PC-9 (cell line): ENCODE data around the gene NINL. TPM values are rescaled to one million over a fixed set of nuclear protein-coding genes. Genes with fewer than 3 reads are reported as not detected.

ENCODE experiments used
- BruUV-seq: library from RNA; stranded (reverse); fragments of 400-500 nt; replicated peaks from 2 replicates; lab custom pipeline; 2021; lab: Mats Ljungman, UMichigan
- CTCF ChIA-PET: fragments of 300-600 bp; sonication (Branson Sonifier 250); formaldehyde crosslinking; loops from one replicate; lab custom pipeline; 2022; ENCODE audit warnings: antibody characterized with exemption; lab: Charles Lee
- POLR2A ChIA-PET: fragments of 300-600 bp; sonication (Branson Sonifier 250); formaldehyde crosslinking; loops from one replicate; lab custom pipeline; 2022; ENCODE audit warnings: antibody characterized with exemption; ENCODE audit not compliant: unreplicated experiment; lab: Charles Lee
- DNase-seq, 2 experiments: peaks; one replicate each; pipeline versions ENCODE4 v3.0.0 to v3.0.0-alpha.2; 2015 to 2022; ENCODE audit warnings: mixed read lengths in 1 of 2
- H2AFZ ChIP-seq: fragments of 200-600 bp; sonication (generic); 2 replicates; pipeline ENCODE4 v1.8.1; 2017; ENCODE audit warnings: antibody characterized with exemption
- H3F3A ChIP-seq: fragments of 200-600 bp; sonication (generic); 2 replicates; pipeline ENCODE4 v1.8.1; 2017; ENCODE audit warnings: antibody characterized with exemption, mild to moderate bottlenecking, low read depth; ENCODE audit not compliant: insufficient read depth
- H3K27ac ChIP-seq: fragments of 200-600 bp; sonication (generic); 2 replicates; pipeline ENCODE4 v1.6.1; 2016; ENCODE audit warnings: mixed run types
- H3K27me3 ChIP-seq: fragments of 200-600 bp; sonication (generic); 2 replicates; pipeline ENCODE4 v1.6.1; 2016; ENCODE audit warnings: low read depth, mixed run types; ENCODE audit not compliant: insufficient read depth
- H3K36me3 ChIP-seq: fragments of 200-600 bp; sonication (generic); 2 replicates; pipeline ENCODE4 v1.6.1; 2016; ENCODE audit warnings: low read depth, mixed run types
- H3K4me1 ChIP-seq: fragments of 200-600 bp; sonication (generic); replicated peaks from 2 replicates; pipeline ENCODE4 v1.6.1; 2016; ENCODE audit warnings: mixed run types; ENCODE audit not compliant: insufficient read depth
- H3K4me2 ChIP-seq: fragments of 200-600 bp; sonication (generic); 2 replicates; pipeline ENCODE4 v1.6.1; 2017; ENCODE audit warnings: mixed run types
- H3K4me3 ChIP-seq: fragments of 200-600 bp; sonication (generic); 2 replicates; pipeline ENCODE4 v1.6.1; 2016; ENCODE audit warnings: mixed run types
- H3K79me2 ChIP-seq: fragments of 200-600 bp; sonication (generic); 2 replicates; pipeline ENCODE4 v1.6.1; 2017; ENCODE audit warnings: low read depth, mixed run types
- H3K9me2 ChIP-seq: fragments of 200-600 bp; sonication (generic); 2 replicates; pipeline ENCODE4 v1.8.1; 2017; ENCODE audit warnings: mild to moderate bottlenecking; ENCODE audit not compliant: insufficient read depth
- H3K9me3 ChIP-seq: fragments of 200-600 bp; sonication (generic); 2 replicates; pipeline ENCODE4 v1.8.1; 2016; ENCODE audit warnings: low read depth; ENCODE audit not compliant: insufficient read depth
- H4K20me1 ChIP-seq: fragments of 200-600 bp; sonication (generic); 2 replicates; pipeline ENCODE4 v1.8.1; 2017; ENCODE audit not compliant: insufficient read depth
- CTCF ChIP-seq: fragments of 200-600 bp; sonication (generic); conservative IDR thresholded peaks from 2 replicates; pipeline ENCODE4 v1.6.1; 2017; ENCODE audit warnings: mixed run types, antibody characterized with exemption, mild to moderate bottlenecking, moderate library complexity
- EZH2 ChIP-seq: fragments of 200-600 bp; sonication (generic); IDR thresholded peaks from 2 replicates; pipeline ENCODE4 v1.8.0; 2017; ENCODE audit warnings: antibody characterized with exemption, low read depth
- intact Hi-C: fragments of 100-400 bp; cut with micrococcal nuclease; formaldehyde crosslinking; loops from one replicate; pipeline ENCODE4 v1.10.0; 2022; ENCODE audit not compliant: unreplicated experiment
- total RNA-seq: library from RNA; stranded (reverse); gene quantifications from 2 replicates; pipeline ENCODE4 v1.2.3, GENCODE V29; 2021

NINL gene
- total RNA-seq, 1 experiment from 2014 or later, result 19.6 TPM

DNA sequence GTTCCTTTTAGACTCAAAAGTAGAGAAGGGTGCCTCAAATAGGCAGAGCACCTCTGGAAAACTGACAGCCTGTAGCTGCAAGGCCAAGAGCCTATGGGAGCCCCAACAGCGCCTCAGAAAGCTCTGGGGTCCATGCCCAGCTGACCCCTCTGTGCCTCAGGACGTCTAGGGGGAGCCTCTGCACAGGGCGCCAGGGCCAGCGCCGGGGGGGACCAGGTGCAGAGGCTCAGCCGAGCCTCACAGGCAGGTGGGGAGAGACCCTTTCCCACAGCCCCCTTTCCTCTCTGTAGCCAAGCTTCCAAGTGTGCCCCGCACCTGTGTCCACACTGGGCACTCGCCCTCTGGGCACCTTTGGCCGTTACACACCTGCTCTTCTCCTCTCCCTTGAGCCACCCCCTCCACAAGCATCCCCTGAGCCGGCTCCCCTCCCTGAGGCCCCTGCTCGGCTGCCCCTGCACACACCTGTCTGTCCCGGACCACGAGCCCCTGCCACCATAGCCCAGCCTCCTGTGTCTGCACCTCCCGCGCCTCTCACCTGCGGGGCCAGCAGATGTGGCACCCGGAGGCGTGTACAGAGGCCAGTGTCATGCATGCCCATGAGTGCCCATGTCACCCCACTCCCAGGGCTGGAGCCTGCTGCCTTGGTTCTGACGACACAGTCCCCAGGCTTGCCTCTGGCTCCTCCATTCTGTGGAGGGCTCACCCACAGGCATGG lies 124.6 kb downstream of the NINL start:
- no TSS peak for BruUV-seq
- DNase-seq, result no peak
- H4K20me1 ChIP-seq, result no peaks in the 10 kb centered on the region
- no peak overlapping the region for H3K4me3 ChIP-seq
- intact Hi-C loops, result no loop called here
- H3K36me3 ChIP-seq, result no peaks in the 10 kb centered on the region
- H3K27ac ChIP-seq, result no peak overlapping the region
- H3K27me3 ChIP-seq, result no peaks in the 10 kb centered on the region
- H3K4me1 ChIP-seq, result no peaks in the 10 kb centered on the region
- no peaks in the 10 kb centered on the region for H3K9me3 ChIP-seq
- ChIA-PET CTCF (no interaction called here), POLR2A (no interaction called here)
- no peak overlapping the region for H2AFZ ChIP-seq
- TF ChIP-seq EZH2 (no peak), CTCF (no peak)
- H3K4me2 ChIP-seq, result no peak overlapping the region
- H3F3A ChIP-seq, result no peaks in the 10 kb centered on the region
- H3K9me2 ChIP-seq, result no peaks in the 10 kb centered on the region
- no peaks in the 10 kb centered on the region for H3K79me2 ChIP-seq

GRCh38 chr20:25459916-25460535 lies 125.3 kb downstream of the NINL start:
- Histone ChIP-seq H3K9me3 (no peaks in the 10 kb centered on the region), H3K79me2 (no peaks in the 10 kb centered on the region), H3K9me2 (no peaks in the 10 kb centered on the region), H3F3A (no peaks in the 10 kb centered on the region), H2AFZ (no peak overlapping the region), H3K27ac (no peak overlapping the region), H3K36me3 (no peaks in the 10 kb centered on the region), H3K4me3 (no peak overlapping the region), H3K27me3 (no peaks in the 10 kb centered on the region), H3K4me1 (no peaks in the 10 kb centered on the region), H4K20me1 (no peaks in the 10 kb centered on the region), H3K4me2 (no peak overlapping the region)
- POLR2A ChIA-PET, result interaction anchor here (0.7 kb wide), 1 partner anchor 246 kb away, joined by 3 read pairs; no protein-coding TSS in a partner anchor
- intact Hi-C loops, result no loop called here
- CTCF ChIA-PET, result no interaction called here
- DNase-seq, result no peak
- no TSS peak for BruUV-seq
- TF ChIP-seq EZH2 (no peak), CTCF (no peak)

GRCh38 chr20:25459111-25459830 lies 126.1 kb downstream of the NINL start:
- Histone ChIP-seq H3K9me2 (no peaks in the 10 kb centered on the region), H3K9me3 (no peaks in the 10 kb centered on the region), H3K27ac (no peak overlapping the region), H3K36me3 (no peaks in the 10 kb centered on the region), H3K4me2 (no peak overlapping the region), H3F3A (no peaks in the 10 kb centered on the region), H3K4me1 (no peaks in the 10 kb centered on the region), H4K20me1 (no peaks in the 10 kb centered on the region), H3K4me3 (no peak overlapping the region), H3K79me2 (no peaks in the 10 kb centered on the region), H2AFZ (no peak overlapping the region), H3K27me3 (no peaks in the 10 kb centered on the region)
- ChIA-PET POLR2A (no interaction called here), CTCF (no interaction called here)
- BruUV-seq, result no TSS peak
- DNase-seq, result no peak
- TF ChIP-seq CTCF, result no peak
- no peak for TF ChIP-seq EZH2
- intact Hi-C loops, result no loop called here
